ENCODE data around the gene LIN28B.

GRCh38 chr6:105005451-105005850, 48.5 kb downstream of the LIN28B start:
- no peak for TF ChIP-seq CTCF (IDR thresholded peaks at IDR 0.05)
- no peak for TF ChIP-seq ZFX (IDR thresholded peaks at IDR 0.05; ENCODE audit: borderline replicate concordance)
